Inferior parietal cortex (tissue), 1 donor: ENCODE results near the gene RGL4.
"Not testable (repeated sequence)": the region's sequence is repeated elsewhere in the genome, so short reads cannot be mapped to it uniquely, and the experiment has no call there.

Source experiments
- DNase-seq: peaks from one replicate; pipeline ENCODE4 v3.0.0-alpha.2; 2016; ENCODE audit errors: extremely low spot score

Gene RGL4

GRCh38 chr22:23690713-23691112 lies at the start of gene RGL4:
Gene RGL4 (plus strand): TSS chr22:23691013. CDS start chr22:23692031, 1,018 bp downstream.
- DNase-seq: no peak

GRCh38 chr22:23646526-23646925 lies 44.3 kb upstream of the RGL4 start:
- DNase-seq: not testable (repeated sequence)

- DNase-seq: no peak
Observed at GRCh38 chr22:23649071-23649501, 41.7 kb upstream of the RGL4 start.

- no peak for DNase-seq
Observed at GRCh38 chr22:23651676-23652075, 39.1 kb upstream of the RGL4 start.

- no peak for DNase-seq
Observed at GRCh38 chr22:23652286-23652685, 38.5 kb upstream of the RGL4 start.

GRCh38 chr22:23652711-23653110 lies 38.1 kb upstream of the RGL4 start:
- no peak for DNase-seq

GRCh38 chr22:23655891-23656475 lies 34.8 kb upstream of the RGL4 start:
- no peak for DNase-seq

- no peak for DNase-seq
Observed at GRCh38 chr22:23657727-23658126, 33.1 kb upstream of the RGL4 start.

- DNase-seq: not testable (repeated sequence)
Observed at GRCh38 chr22:23660381-23660780, 30.4 kb upstream of the RGL4 start.

- no peak for DNase-seq
Observed at GRCh38 chr22:23670378-23671295, 20.2 kb upstream of the RGL4 start.

- not testable (repeated sequence) for DNase-seq
Observed at GRCh38 chr22:23671387-23671786, 19.4 kb upstream of the RGL4 start.

GRCh38 chr22:23672307-23673049 lies 18.3 kb upstream of the RGL4 start:
- not testable (repeated sequence) for DNase-seq

GRCh38 chr22:23673050-23673620 lies 17.7 kb upstream of the RGL4 start:
- no peak for DNase-seq

- no peak for DNase-seq
Observed at GRCh38 chr22:23673826-23674690, 16.8 kb upstream of the RGL4 start.

- not testable (repeated sequence) for DNase-seq
Observed at GRCh38 chr22:23674886-23675501, 15.8 kb upstream of the RGL4 start.

GRCh38 chr22:23675502-23676415 lies 15.1 kb upstream of the RGL4 start:
- no peak for DNase-seq

GRCh38 chr22:23676841-23677700 lies 13.7 kb upstream of the RGL4 start:
- not testable (repeated sequence) for DNase-seq

GRCh38 chr22:23677701-23677995 lies 13.2 kb upstream of the RGL4 start:
- no peak for DNase-seq

GRCh38 chr22:23678133-23678532 lies 12.7 kb upstream of the RGL4 start:
- no peak for DNase-seq
